ENCODE results near the gene OTULIN.

Gene OTULIN

GRCh38 chr5:14685757-14686156 lies 21.2 kb downstream of the OTULIN start:
- H3K36me3 ChIP-seq (ENCODE audit: control insufficient read depth, insufficient read depth, low read length) = peaks cover 34% of the 10 kb centered on the region
- TF ChIP-seq CTCF (IDR thresholded peaks at IDR 0.05; ENCODE audit: insufficient read depth, low read length, poor library complexity, severe bottlenecking) = peak; percentile 67
- peak; percentile 70 for DNase-seq (ENCODE audit: extremely low read depth, insufficient read length)
- H3K4me3 ChIP-seq (replicated peaks; ENCODE audit: low read depth, low read length) = no peak overlapping the region
- H3K27me3 ChIP-seq (replicated peaks; ENCODE audit: control insufficient read depth, insufficient read depth, low read length) = no peaks in the 10 kb centered on the region

- no peak for DNase-seq (ENCODE audit: extremely low read depth, insufficient read length)
- H3K27me3 ChIP-seq (replicated peaks; ENCODE audit: control insufficient read depth, insufficient read depth, low read length) = no peaks in the 10 kb centered on the region
- no peak for TF ChIP-seq CTCF (IDR thresholded peaks at IDR 0.05; ENCODE audit: insufficient read depth, low read length, poor library complexity, severe bottlenecking)
- H3K36me3 ChIP-seq (ENCODE audit: control insufficient read depth, insufficient read depth, low read length) = peaks cover 31% of the 10 kb centered on the region
- no peak overlapping the region for H3K4me3 ChIP-seq (replicated peaks; ENCODE audit: low read depth, low read length)
Measured at GRCh38 chr5:14686517-14686916, 22.0 kb downstream of the OTULIN start.

GRCh38 chr5:14687023-14687665 lies 22.6 kb downstream of the OTULIN start:
- no peak for TF ChIP-seq CTCF (IDR thresholded peaks at IDR 0.05; ENCODE audit: insufficient read depth, low read length, poor library complexity, severe bottlenecking)
- no peaks in the 10 kb centered on the region for H3K27me3 ChIP-seq (replicated peaks; ENCODE audit: control insufficient read depth, insufficient read depth, low read length)
- H3K4me3 ChIP-seq (replicated peaks; ENCODE audit: low read depth, low read length) = no peak overlapping the region
- peaks cover 28% of the 10 kb centered on the region for H3K36me3 ChIP-seq (ENCODE audit: control insufficient read depth, insufficient read depth, low read length)
- no peak for DNase-seq (ENCODE audit: extremely low read depth, insufficient read length)

- H3K27me3 ChIP-seq (replicated peaks; ENCODE audit: control insufficient read depth, insufficient read depth, low read length) = no peaks in the 10 kb centered on the region
- peaks cover 31% of the 10 kb centered on the region for H3K36me3 ChIP-seq (ENCODE audit: control insufficient read depth, insufficient read depth, low read length)
- no peak for TF ChIP-seq CTCF (IDR thresholded peaks at IDR 0.05; ENCODE audit: insufficient read depth, low read length, poor library complexity, severe bottlenecking)
- H3K4me3 ChIP-seq (replicated peaks; ENCODE audit: low read depth, low read length) = no peak overlapping the region
- no peak for DNase-seq (ENCODE audit: extremely low read depth, insufficient read length)
Measured at GRCh38 chr5:14693070-14693469, 28.6 kb downstream of the OTULIN start.

GRCh38 chr5:14695152-14695551 lies 30.6 kb downstream of the OTULIN start:
- Histone ChIP-seq H3K4me3 (replicated peaks; ENCODE audit: low read depth, low read length) (no peak overlapping the region), H3K36me3 (ENCODE audit: control insufficient read depth, insufficient read depth, low read length) (peaks cover 31% of the 10 kb centered on the region), H3K27me3 (replicated peaks; ENCODE audit: control insufficient read depth, insufficient read depth, low read length) (no peaks in the 10 kb centered on the region)
- no peak for DNase-seq (ENCODE audit: extremely low read depth, insufficient read length)
- TF ChIP-seq CTCF (IDR thresholded peaks at IDR 0.05; ENCODE audit: insufficient read depth, low read length, poor library complexity, severe bottlenecking) = no peak

- no peak for DNase-seq (ENCODE audit: extremely low read depth, insufficient read length)
- Histone ChIP-seq H3K36me3 (ENCODE audit: control insufficient read depth, insufficient read depth, low read length) (peaks cover 32% of the 10 kb centered on the region), H3K4me3 (replicated peaks; ENCODE audit: low read depth, low read length) (no peak overlapping the region), H3K27me3 (replicated peaks; ENCODE audit: control insufficient read depth, insufficient read depth, low read length) (no peaks in the 10 kb centered on the region)
- no peak for TF ChIP-seq CTCF (IDR thresholded peaks at IDR 0.05; ENCODE audit: insufficient read depth, low read length, poor library complexity, severe bottlenecking)
Measured at GRCh38 chr5:14696057-14696456, 31.5 kb downstream of the OTULIN start.
